DND-41 (cell line): ENCODE results near the gene PANX3.

ENCODE experiments used
- ATAC-seq: fragments of 200-7000 bp; cut with Tn5 transposase; 3 replicates; pipeline ENCODE4 v1.9.1; 2021; ENCODE audit warnings: low read depth; ENCODE audit not compliant: insufficient read depth
- DNase-seq: peaks from one replicate; pipeline ENCODE4 v3.0.0-alpha.2; 2020
- H2AFZ ChIP-seq: 2 replicates; pipeline ENCODE4 v1.6.0; 2012; ENCODE audit warnings: low read depth, low read length
- H3K27ac ChIP-seq: 2 replicates; pipeline ENCODE4 v1.5.1; 2012; ENCODE audit warnings: low read length, inconsistent platforms
- H3K27me3 ChIP-seq: fragments of 200-600 bp; sonication (generic); 2 replicates; pipeline ENCODE4 v1.6.0; 2012; ENCODE audit warnings: low read length, mild to moderate bottlenecking, inconsistent platforms; ENCODE audit not compliant: insufficient read depth, poor library complexity
- H3K36me3 ChIP-seq: 2 replicates; pipeline ENCODE4 v1.5.1; 2012; ENCODE audit warnings: low read length, inconsistent platforms; ENCODE audit not compliant: insufficient read depth
- H3K4me1 ChIP-seq: 2 replicates; pipeline ENCODE4 v1.5.1; 2012; ENCODE audit warnings: mild to moderate bottlenecking, low read length; ENCODE audit not compliant: insufficient read depth
- H3K4me2 ChIP-seq: 2 replicates; pipeline ENCODE4 v1.6.0; 2012; ENCODE audit warnings: mild to moderate bottlenecking, moderate library complexity, low read length, inconsistent platforms; ENCODE audit not compliant: insufficient read depth
- H3K4me3 ChIP-seq, 2 experiments: fragments of 200-600 bp in 1 of 2; shearing (Covaris generic) in 1 of 2; 2 replicates each; pipeline ENCODE4 v1.5.1; 2012 to 2016; ENCODE audit warnings: inconsistent platforms in 2 of 2, low read length in 2 of 2, mild to moderate bottlenecking in 2 of 2, low read depth in 1 of 2, moderate library complexity in 1 of 2
- H3K79me2 ChIP-seq: 2 replicates; pipeline ENCODE4 v1.6.0; 2012; ENCODE audit warnings: low read length, inconsistent platforms; ENCODE audit not compliant: insufficient read depth
- H3K9ac ChIP-seq: 2 replicates; pipeline ENCODE4 v1.6.0; 2012; ENCODE audit warnings: low read depth, mild to moderate bottlenecking, inconsistent platforms, low read length, moderate library complexity
- H3K9me3 ChIP-seq: 2 replicates; pipeline ENCODE4 v1.5.1; 2012; ENCODE audit warnings: low read length, moderate library complexity, mild to moderate bottlenecking, inconsistent platforms; ENCODE audit not compliant: insufficient read depth, severe bottlenecking
- H4K20me1 ChIP-seq: 2 replicates; pipeline ENCODE4 v1.6.0; 2012; ENCODE audit warnings: low read length; ENCODE audit not compliant: insufficient read depth
- CTCF ChIP-seq: IDR thresholded peaks from 2 replicates; pipeline ENCODE4 v1.5.1; 2012; ENCODE audit warnings: borderline replicate concordance, low read length, moderate library complexity, mild to moderate bottlenecking; ENCODE audit not compliant: poor library complexity, severe bottlenecking; ENCODE audit errors: extremely low read depth
- EZH2 ChIP-seq: IDR thresholded peaks from 3 replicates; pipeline ENCODE4 v1.6.1; 2012; ENCODE audit warnings: borderline replicate concordance, low read depth, mild to moderate bottlenecking, moderate library complexity, low read length, inconsistent platforms; ENCODE audit not compliant: severe bottlenecking

The PANX3 gene

GRCh38 chr11:124635932-124636331, 24.7 kb downstream of the PANX3 start:
- Histone ChIP-seq H3K36me3 (peaks cover 61% of the 10 kb centered on the region), H3K4me3 (no peak overlapping the region), H3K4me1 (no peaks in the 10 kb centered on the region), H3K9me3 (no peaks in the 10 kb centered on the region), H3K27ac (no peak overlapping the region), H3K27me3 (no peaks in the 10 kb centered on the region), H2AFZ (no peak overlapping the region), H3K4me2 (no peak overlapping the region), H3K9ac (no peak overlapping the region), H4K20me1 (no peaks in the 10 kb centered on the region), H3K79me2 (no peaks in the 10 kb centered on the region)
- TF ChIP-seq EZH2 (no peak), CTCF (no peak)
- DNase-seq = no peak
- ATAC-seq = no peak

GRCh38 chr11:124638500-124638899, 27.3 kb downstream of the PANX3 start:
- Histone ChIP-seq H3K36me3 (peaks cover 36% of the 10 kb centered on the region), H3K27me3 (no peaks in the 10 kb centered on the region), H3K9me3 (no peaks in the 10 kb centered on the region), H3K4me2 (no peak overlapping the region), H3K4me1 (peaks cover 2% of the 10 kb centered on the region; the same call in 1 of the 2 replicates), H3K4me3 (no peak overlapping the region), H3K9ac (no peak overlapping the region), H3K27ac (no peak overlapping the region), H2AFZ (no peak overlapping the region), H4K20me1 (no peaks in the 10 kb centered on the region), H3K79me2 (no peaks in the 10 kb centered on the region)
- TF ChIP-seq EZH2 (no peak), CTCF (no peak)
- ATAC-seq (no peak), DNase-seq (no peak)

GRCh38 chr11:124639186-124639585, 28.0 kb downstream of the PANX3 start:
- H3K79me2 ChIP-seq = no peaks in the 10 kb centered on the region
- H3K9ac ChIP-seq = no peak overlapping the region
- no peak overlapping the region for H3K4me2 ChIP-seq
- H3K36me3 ChIP-seq = peaks cover 30% of the 10 kb centered on the region
- no peak for TF ChIP-seq CTCF
- no peak for TF ChIP-seq EZH2
- no peak overlapping the region for H3K27ac ChIP-seq
- peaks cover 9% of the 10 kb centered on the region; the same call in 1 of the 2 replicates for H3K4me1 ChIP-seq
- H3K4me3 ChIP-seq = no peak overlapping the region
- no peak overlapping the region for H2AFZ ChIP-seq
- no peaks in the 10 kb centered on the region for H4K20me1 ChIP-seq
- H3K9me3 ChIP-seq = no peaks in the 10 kb centered on the region
- no peak for DNase-seq
- H3K27me3 ChIP-seq = no peaks in the 10 kb centered on the region
- ATAC-seq = no peak

- Histone ChIP-seq H3K9ac (no peak overlapping the region), H3K79me2 (no peaks in the 10 kb centered on the region), H3K4me1 (peaks cover 9% of the 10 kb centered on the region; the same call in 1 of the 2 replicates), H2AFZ (no peak overlapping the region), H3K4me2 (no peak overlapping the region), H4K20me1 (no peaks in the 10 kb centered on the region), H3K27ac (no peak overlapping the region), H3K9me3 (no peaks in the 10 kb centered on the region), H3K27me3 (no peaks in the 10 kb centered on the region), H3K4me3 (no peak overlapping the region), H3K36me3 (peaks cover 23% of the 10 kb centered on the region)
- DNase-seq = no peak
- no peak; the same call in 2 of the 3 replicates for ATAC-seq
- TF ChIP-seq CTCF (no peak), EZH2 (no peak)
These were observed 29.4 kb downstream of the PANX3 start for GRCh38 chr11:124640666-124641065.
